PC-3 (cell line): Measurements from ENCODE around the gene FLNB. TPM values are rescaled to one million over a fixed set of nuclear protein-coding genes. Genes with fewer than 3 reads are reported as not detected.
A peak's percentile ranks its signal among the peaks of the same experiment; 100 is the strongest.

Source experiments
- ATAC-seq: fragments of 200-7000 bp; cut with Tn5 transposase; 2 replicates; pipeline ENCODE4 v1.9.1; 2020; ENCODE audit warnings: mild to moderate bottlenecking, moderate library complexity
- BruUV-seq: library from RNA; stranded (reverse); fragments of 400-500 nt; replicated peaks from 2 replicates; lab custom pipeline; 2021; lab: Mats Ljungman, UMichigan
- CTCF ChIA-PET: fragments of 300-600 bp; sonication (Branson Sonifier 250); formaldehyde crosslinking; loops from one replicate; lab custom pipeline; 2022; ENCODE audit warnings: antibody characterized with exemption; lab: Charles Lee
- POLR2A ChIA-PET: fragments of 300-600 bp; sonication (Branson Sonifier 250); formaldehyde crosslinking; loops from one replicate; lab custom pipeline; 2022; ENCODE audit warnings: antibody characterized with exemption; ENCODE audit not compliant: unreplicated experiment; lab: Charles Lee
- DNase-seq: peaks from one replicate; pipeline ENCODE4 v3.0.0-alpha.2; 2015
- H2AFZ ChIP-seq: fragments of 300-600 bp; sonication (generic); 2 replicates; pipeline ENCODE4 v1.6.0; 2016; ENCODE audit warnings: antibody characterized with exemption, low read length
- H3F3A ChIP-seq: fragments of 300-600 bp; sonication (generic); one replicate; pipeline ENCODE4 v1.6.0; 2017; ENCODE audit warnings: antibody characterized with exemption, low read length, control low read depth, mild to moderate bottlenecking; ENCODE audit not compliant: unreplicated experiment
- H3K27ac ChIP-seq: fragments of 300-600 bp; sonication (generic); 2 replicates; pipeline ENCODE4 v1.5.1; 2016; ENCODE audit warnings: mild to moderate bottlenecking, low read length
- H3K27me3 ChIP-seq: fragments of 300-600 bp; sonication (generic); 2 replicates; pipeline ENCODE4 v1.6.1; 2016; ENCODE audit warnings: low read length, mixed read lengths
- H3K36me3 ChIP-seq: fragments of 300-600 bp; sonication (generic); 2 replicates; pipeline ENCODE4 v1.6.1; 2016; ENCODE audit warnings: low read depth, mixed run types, low read length, mixed read lengths
- H3K4me1 ChIP-seq: fragments of 300-600 bp; sonication (generic); 2 replicates; pipeline ENCODE4 v1.5.1; 2016; ENCODE audit warnings: low read length; ENCODE audit not compliant: insufficient read depth
- H3K4me2 ChIP-seq: fragments of 300-600 bp; sonication (generic); 2 replicates; pipeline ENCODE4 v1.6.0; 2016; ENCODE audit warnings: low read length
- H3K4me3 ChIP-seq: fragments of 300-600 bp; sonication (generic); 2 replicates; pipeline ENCODE4 v1.5.1; 2016; ENCODE audit warnings: mild to moderate bottlenecking, low read length, mixed read lengths
- H3K79me2 ChIP-seq: fragments of 300-600 bp; sonication (generic); 2 replicates; pipeline ENCODE4 v1.6.1; 2017; ENCODE audit warnings: low read length, mixed read lengths
- H3K9ac ChIP-seq: fragments of 300-600 bp; sonication (generic); 2 replicates; pipeline ENCODE4 v1.6.0; 2016; ENCODE audit warnings: mild to moderate bottlenecking, low read length
- H3K9me2 ChIP-seq: fragments of 300-600 bp; sonication (generic); replicated peaks from 2 replicates; pipeline ENCODE4 v1.6.1; 2016; ENCODE audit warnings: mixed run types, low read length, mixed read lengths
- H3K9me3 ChIP-seq: fragments of 300-600 bp; sonication (generic); 2 replicates; pipeline ENCODE4 v1.6.1; 2016; ENCODE audit warnings: low read length, mixed read lengths
- H4K20me1 ChIP-seq: fragments of 300-600 bp; sonication (generic); 2 replicates; pipeline ENCODE4 v1.6.1; 2016; ENCODE audit warnings: low read length, mixed read lengths
- EZH2 ChIP-seq: fragments of 300-600 bp; sonication (generic); IDR thresholded peaks from one replicate; pipeline ENCODE4 v1.6.1; 2017; ENCODE audit warnings: antibody characterized with exemption, mild to moderate bottlenecking, low read length; ENCODE audit not compliant: unreplicated experiment
- EZH2phosphoT487 ChIP-seq: fragments of 300-600 bp; sonication (generic); IDR thresholded peaks from 2 replicates; pipeline ENCODE4 v1.6.1; 2018; ENCODE audit warnings: mild to moderate bottlenecking, antibody characterized with exemption, low read length, borderline replicate concordance
- intact Hi-C: fragments of 100-400 bp; cut with micrococcal nuclease; formaldehyde crosslinking; loops from 2 replicates; pipeline ENCODE4 v1.9.0; 2023
- total RNA-seq: library from RNA; depleted of rRNA; stranded (reverse); fragments of >200 nt; gene quantifications from 2 replicates; pipeline ENCODE4 v1.2.3, GENCODE V29; 2014
- TF ChIP-seq, protein P1 (sequence below): fragments of 300-600 bp; sonication (generic); conservative IDR thresholded peaks from 2 replicates; pipeline ENCODE4 v1.5.1; 2017; ENCODE audit warnings: antibody characterized with exemption, low read depth, mild to moderate bottlenecking, low read length

The FLNB gene
- total RNA-seq, 1 experiment from 2014 or later: 505 TPM

DNA sequence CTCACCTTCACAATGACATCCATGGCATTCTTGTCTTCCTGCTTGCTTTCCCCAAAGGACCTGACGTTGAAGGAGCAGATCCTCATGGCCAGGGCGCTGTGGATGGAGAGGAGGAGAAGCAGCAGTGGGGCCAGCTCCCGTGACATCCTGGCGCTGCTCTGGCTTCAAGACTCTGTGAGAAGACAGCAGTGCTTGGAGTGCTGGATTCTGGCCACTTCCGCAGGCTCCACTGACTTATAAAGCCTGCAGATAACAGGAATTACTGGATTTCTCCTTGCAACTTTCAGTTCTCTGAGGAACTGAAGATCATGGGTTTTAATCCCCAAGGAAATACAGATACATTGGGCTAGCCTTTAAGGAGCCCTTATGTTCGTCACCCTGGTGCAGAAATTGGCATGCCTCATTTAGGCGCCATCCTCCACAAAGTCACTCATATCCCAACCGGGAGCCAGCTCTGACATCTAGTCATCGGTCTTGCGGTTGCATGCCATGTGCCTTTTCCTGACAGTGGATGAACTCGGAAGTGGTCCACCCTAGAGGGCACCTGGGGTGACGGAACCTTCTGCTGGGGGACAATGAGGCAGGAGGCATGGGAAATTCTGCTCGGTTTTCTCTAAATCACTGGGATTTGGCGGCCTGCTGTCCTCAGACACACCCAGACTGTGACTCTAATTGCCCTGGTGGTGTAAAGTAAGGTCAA is 202.7 kb downstream of the FLNB start, which contains the start of gene DNASE1L3:
DNASE1L3 (minus strand) TSS at position 212 of the 700 bp plus-strand sequence; CDS start at position 146, 66 bp downstream.
- no TSS peak for BruUV-seq
- CTCF ChIA-PET: no interaction called here
- no peak for ATAC-seq
- POLR2A ChIA-PET: no interaction called here
- no peaks in the 10 kb centered on the region for H3K9me2 ChIP-seq
- no peaks in the 10 kb centered on the region for H4K20me1 ChIP-seq
- H3K27ac ChIP-seq: no peak within 1 kb of the TSS
- no peak within 1 kb of the TSS for H3K4me3 ChIP-seq
- H3K9me3 ChIP-seq: no peaks in the 10 kb centered on the region
- no peaks in the 10 kb centered on the region for H3K27me3 ChIP-seq
- H3K9ac ChIP-seq: no peak within 1 kb of the TSS
- TF ChIP-seq EZH2phosphoT487: no peak
- TF ChIP-seq EZH2: no peak
- TF ChIP-seq, protein P1, sequence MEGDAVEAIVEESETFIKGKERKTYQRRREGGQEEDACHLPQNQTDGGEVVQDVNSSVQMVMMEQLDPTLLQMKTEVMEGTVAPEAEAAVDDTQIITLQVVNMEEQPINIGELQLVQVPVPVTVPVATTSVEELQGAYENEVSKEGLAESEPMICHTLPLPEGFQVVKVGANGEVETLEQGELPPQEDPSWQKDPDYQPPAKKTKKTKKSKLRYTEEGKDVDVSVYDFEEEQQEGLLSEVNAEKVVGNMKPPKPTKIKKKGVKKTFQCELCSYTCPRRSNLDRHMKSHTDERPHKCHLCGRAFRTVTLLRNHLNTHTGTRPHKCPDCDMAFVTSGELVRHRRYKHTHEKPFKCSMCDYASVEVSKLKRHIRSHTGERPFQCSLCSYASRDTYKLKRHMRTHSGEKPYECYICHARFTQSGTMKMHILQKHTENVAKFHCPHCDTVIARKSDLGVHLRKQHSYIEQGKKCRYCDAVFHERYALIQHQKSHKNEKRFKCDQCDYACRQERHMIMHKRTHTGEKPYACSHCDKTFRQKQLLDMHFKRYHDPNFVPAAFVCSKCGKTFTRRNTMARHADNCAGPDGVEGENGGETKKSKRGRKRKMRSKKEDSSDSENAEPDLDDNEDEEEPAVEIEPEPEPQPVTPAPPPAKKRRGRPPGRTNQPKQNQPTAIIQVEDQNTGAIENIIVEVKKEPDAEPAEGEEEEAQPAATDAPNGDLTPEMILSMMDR: no peak
- H3K36me3 ChIP-seq: no peaks in the 10 kb centered on the region
- no peak within 1 kb of the TSS for H2AFZ ChIP-seq
- no peak for DNase-seq
- peaks cover 40% of the 10 kb centered on the region for H3K4me1 ChIP-seq
- no peak within 1 kb of the TSS for H3K4me2 ChIP-seq
- H3F3A ChIP-seq: no peaks in the 10 kb centered on the region
- intact Hi-C loops: no loop called here
- no peaks in the 10 kb centered on the region for H3K79me2 ChIP-seq

DNA sequence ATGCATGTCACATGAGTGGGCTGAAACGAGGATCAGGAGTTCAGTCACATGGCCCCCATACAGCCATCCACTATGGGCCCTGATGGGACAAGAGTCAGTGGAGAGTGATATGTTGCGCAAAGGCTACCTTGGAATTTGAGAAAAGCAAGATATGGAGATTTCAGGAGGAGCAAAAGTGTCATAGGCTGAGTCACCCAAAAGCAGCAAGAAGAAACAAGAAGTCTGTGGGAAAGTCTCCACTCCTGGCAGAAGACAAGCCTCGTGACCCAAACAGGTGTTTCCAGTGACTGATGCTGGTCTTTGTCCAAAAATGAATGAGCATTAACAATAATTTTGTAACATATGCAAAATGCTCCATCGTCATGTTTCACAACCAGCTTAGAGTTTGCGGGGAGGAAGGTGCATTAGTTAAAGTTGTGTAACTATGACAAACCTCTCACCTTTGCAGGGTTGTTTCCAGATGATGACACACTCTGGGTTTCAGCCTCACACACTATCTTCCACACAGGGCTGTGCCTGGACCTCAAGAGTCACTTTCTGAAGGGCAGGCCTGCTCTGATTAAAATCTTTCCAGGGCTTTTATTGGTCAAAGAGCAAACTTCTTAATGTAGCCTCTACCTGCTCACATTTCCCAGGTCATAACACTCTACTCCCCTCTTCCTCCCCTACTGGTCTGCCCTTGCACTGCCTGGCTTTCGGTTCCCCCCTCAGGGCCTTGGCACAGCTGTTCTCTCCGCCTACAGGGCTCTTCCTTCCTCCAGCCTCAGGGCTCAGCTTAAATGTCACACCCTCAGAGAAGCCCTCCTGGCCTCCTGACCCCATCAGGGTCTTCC is 206.5 kb downstream of the FLNB start:
- peak; percentile 31 for ATAC-seq

More for the DNA sequence above, 206.5 kb downstream of the FLNB start:
- DNase-seq: peak; percentile 92
- Histone ChIP-seq H3K4me1 (peaks cover 37% of the 10 kb centered on the region), H3K9me2 (no peaks in the 10 kb centered on the region), H4K20me1 (no peaks in the 10 kb centered on the region), H3K4me3 (no peak overlapping the region; the same call in 1 of the 2 replicates), H3K9me3 (no peaks in the 10 kb centered on the region), H3K27me3 (no peaks in the 10 kb centered on the region), H3F3A (no peaks in the 10 kb centered on the region), H3K4me2 (peak overlapping the region; percentile 67), H3K36me3 (no peaks in the 10 kb centered on the region), H2AFZ (no peak overlapping the region), H3K27ac (peak overlapping the region; percentile 96), H3K9ac (peak overlapping the region; percentile 70), H3K79me2 (no peaks in the 10 kb centered on the region)
- no peak for TF ChIP-seq EZH2
- TF ChIP-seq, protein P1: peak; percentile 27; the same call in 1 of the 2 replicates
- BruUV-seq: no TSS peak
- CTCF ChIA-PET: interaction anchor here (1.0 to 1.2 kb wide), 2 partner anchors 27 to 92 kb away, joined by 4 to 7 read pairs; partner anchors contain the start of gene HTD2
- POLR2A ChIA-PET: no interaction called here
- intact Hi-C loops: loop anchor here (5.0 kb wide), 1 partner anchor 58 kb away; no protein-coding TSS in a partner anchor
